ENCODE data around the gene WASF3.

The WASF3 gene

GRCh38 chr13:26686285-26686684 lies 128.8 kb downstream of the WASF3 start:
- DNase-seq, result no peak

DNA sequence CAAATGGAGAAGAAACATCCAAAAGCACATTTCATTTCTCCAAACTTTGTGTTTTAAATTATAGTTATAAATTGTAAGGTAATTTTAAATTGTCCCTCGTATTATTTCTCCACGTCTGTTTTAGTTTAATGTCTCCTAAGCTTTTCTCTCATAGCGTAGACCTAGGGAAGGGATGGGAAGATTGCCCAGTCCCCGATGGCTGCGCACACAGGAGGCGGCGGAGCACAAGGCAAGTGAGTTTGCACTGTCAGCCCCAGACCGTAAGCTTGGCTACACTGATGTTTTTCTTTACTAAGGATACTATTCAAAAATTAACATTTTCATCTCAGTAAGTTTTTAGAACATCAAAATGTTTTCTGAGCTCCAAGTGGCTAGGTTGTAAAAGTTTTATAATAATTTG lies 130.8 kb downstream of the WASF3 start:
- DNase-seq, result no peak

DNA sequence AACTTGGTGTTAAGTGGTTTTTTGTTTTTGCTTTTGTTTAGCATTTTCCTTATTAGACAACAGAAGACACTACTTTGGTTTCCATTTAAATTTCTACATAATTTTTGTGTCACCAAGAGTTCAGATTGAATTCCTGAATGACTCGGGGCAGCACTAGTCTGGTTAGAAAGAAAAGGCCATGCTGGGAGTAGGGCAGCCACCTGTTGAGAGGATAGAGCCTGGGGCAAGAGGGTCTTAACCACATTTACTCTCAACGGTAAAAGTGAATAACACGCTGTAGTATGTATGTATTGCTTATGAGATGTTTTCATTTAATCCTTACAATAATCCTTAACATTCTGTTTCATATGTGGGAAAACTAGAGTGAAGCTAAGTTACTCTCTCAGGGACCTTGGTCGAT lies 131.5 kb downstream of the WASF3 start:
- no peak for DNase-seq

DNA sequence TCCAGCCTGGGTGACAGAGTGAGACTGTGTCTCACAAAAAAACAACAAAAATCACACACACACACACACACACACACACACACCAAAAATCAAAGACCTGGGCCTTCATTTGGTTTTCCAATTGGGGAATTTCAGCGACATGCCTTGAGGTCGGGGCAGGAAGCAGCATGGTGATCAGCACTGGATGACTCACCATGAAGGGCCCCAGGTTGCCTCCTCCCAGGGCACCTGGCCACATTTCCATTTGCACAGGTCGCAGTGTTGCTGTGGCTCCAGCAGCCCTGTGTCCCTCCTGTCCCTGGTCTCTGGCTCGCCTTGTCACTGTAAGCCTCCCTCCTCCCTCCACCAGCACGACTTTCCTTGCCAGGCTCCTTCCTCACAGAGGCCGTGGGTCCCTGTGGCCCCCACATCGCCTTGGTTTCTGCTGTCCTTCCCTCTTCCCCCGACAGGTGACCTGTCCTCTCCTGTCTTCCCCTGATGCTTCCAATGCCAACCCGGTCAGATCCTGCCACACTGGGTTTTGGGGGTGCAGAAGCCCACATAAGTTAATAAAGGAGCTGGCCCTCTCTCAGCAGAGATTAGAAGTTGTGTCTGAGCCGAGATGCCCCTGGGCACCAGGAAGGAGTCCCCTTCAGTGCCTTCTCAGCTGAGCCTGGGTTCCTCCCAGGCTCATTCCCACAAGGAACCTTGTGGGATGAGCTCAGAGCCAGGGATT lies 136.4 kb downstream of the WASF3 start:
- DNase-seq, result no peak

DNA sequence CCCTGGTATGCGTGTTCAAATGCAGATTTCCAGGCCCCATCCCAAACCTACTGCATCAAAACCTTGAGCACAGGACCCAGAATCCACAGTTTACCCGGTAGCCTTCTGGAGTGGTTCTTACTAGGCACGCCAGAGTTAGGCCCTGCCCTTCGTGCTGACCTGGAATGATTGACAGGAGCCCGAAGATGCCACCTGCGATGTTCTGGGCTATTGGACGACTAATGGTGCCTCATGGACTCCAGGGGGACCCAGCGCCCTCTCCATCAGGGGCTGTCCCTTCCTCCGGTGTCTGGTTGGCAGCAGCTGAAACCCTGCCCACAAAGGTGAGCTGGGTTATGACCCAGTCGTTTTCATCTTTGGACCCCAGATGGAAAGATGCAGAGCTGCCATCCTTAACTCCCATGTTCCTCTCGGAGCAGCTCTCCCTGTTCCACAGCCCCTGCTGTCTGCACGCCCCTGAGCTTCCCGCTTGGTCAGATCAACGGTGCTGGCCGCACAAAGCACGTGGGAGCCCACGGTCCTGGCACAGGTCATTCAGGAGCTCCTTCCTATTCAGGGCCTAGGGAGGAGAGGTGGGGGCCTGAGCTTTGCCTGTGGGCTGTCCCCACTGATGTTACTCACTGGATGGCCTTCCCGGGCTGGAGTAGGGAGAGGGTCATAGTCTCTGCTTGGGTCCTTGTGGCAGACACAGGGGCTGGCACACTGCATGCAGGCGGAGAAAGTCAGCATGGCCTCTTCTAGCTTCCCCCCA lies 137.3 kb downstream of the WASF3 start:
- DNase-seq, result no peak

DNA sequence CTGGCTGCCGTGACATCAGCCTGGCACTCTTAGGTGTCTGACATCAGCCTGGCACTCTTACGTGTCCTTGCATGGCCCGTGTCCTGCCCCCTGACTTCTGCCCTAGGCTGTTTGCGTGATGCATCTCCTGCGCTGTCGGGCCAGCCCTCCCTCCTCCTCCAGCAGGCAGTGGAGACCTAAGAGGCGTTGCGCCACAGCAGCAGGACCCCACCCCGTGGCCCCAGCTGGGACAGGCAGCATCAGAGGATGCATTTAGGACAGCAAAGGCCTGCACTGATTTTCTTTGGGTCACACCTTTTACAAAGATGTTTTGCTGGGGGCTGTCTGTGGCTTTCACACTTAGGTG lies 137.8 kb downstream of the WASF3 start:
- DNase-seq, result no peak

DNA sequence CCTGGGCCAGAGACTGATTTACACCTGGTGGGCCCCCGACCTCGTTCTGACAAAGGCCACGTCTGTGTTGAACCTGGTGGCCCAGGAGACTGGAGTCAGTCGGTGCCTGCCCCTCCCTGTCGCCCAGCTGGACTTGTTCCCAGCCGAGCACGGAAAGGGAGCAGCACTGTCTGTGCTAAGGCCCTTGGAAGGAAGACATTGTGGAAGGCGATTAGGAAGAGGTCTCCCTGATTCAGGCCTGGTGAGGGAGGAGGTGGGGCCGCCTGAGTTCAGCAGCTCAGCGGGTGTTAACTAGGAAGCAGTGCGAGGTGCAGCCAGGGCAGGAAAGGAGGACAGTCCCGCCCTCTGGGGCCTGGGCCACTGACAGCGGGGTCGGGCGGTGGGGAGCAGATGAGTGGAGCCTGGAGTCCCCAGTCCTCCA lies 138.4 kb downstream of the WASF3 start:
- DNase-seq, result no peak

- DNase-seq, result no peak
Measured at GRCh38 chr13:26697069-26697955, 139.8 kb downstream of the WASF3 start.

- peak; percentile 45 to 85 for DNase-seq
Measured at GRCh38 chr13:26698392-26699196, 141.1 kb downstream of the WASF3 start.

- no peak for DNase-seq
Measured at GRCh38 chr13:26699197-26699490, 141.7 kb downstream of the WASF3 start.

GRCh38 chr13:26705536-26705935 lies 148.1 kb downstream of the WASF3 start:
- DNase-seq, result no peak

DNA sequence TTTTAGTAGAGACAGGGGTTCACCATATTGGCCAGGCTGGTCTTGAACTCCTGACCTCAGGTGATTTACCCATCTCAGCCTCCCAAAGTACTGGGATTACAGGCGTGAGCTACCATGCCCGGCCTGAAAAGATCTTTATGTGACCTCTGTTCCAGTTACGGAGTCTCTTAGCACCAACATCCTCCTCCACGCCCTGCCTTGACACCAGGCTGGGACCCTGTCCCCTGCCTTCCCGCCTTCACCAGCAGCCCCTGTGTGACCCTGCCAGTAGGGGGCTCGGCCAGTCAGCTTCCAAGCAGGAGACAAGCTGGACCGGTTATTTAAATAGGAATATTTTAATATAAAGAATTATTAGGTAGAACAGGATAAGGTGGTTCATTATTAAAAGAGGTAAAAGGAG lies 148.9 kb downstream of the WASF3 start:
- no peak for DNase-seq

- peak; percentile 48 to 83 for DNase-seq
Measured at GRCh38 chr13:26707122-26708006, 149.9 kb downstream of the WASF3 start.

GRCh38 chr13:26708007-26708297 lies 150.5 kb downstream of the WASF3 start:
- no peak for DNase-seq

GRCh38 chr13:26709461-26709860 lies 152.0 kb downstream of the WASF3 start:
- DNase-seq, result no peak

DNA sequence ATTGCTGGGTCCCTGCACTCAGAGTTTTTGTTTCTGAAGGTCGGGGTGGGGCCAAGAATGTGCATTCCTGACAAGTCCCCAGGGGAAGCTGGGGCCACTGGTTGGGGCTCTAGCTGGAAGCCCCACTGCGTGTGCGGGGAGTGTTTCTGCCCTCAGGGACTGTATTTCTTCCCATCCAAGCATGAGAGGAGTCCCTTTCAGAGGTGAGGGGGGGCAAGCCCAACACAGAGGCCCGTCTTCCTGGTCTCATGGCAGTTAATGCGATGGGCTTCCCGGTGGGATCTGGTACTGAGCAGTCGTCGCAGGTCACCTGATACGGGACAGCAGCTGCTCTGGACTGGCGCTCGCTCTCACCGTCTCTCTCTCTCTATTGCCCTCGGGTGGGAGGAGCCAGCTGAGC lies 152.7 kb downstream of the WASF3 start:
- DNase-seq, result no peak

DNA sequence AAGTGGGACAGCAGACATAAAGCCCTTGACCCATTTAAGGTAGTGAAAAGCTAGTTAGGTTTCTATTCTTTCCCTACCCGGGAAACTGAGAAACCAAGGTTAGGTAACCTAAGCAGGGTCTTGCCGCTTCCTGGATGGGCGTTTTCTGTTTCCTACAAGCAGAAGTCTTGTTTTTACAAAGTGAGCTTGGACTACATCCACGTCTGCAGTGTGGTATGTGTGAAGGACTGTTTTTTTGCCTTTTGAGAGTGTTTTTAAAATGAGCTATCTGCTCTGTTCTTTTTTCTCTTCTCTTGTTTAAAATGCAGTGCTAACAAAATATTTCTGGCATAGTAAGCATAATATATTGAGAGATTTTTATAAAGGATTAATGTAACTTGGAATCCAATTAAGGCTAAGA lies 153.7 kb downstream of the WASF3 start:
- DNase-seq, result no peak

GRCh38 chr13:26713341-26713740 lies 155.9 kb downstream of the WASF3 start:
- no peak for DNase-seq

GRCh38 chr13:26716984-26717383 lies 159.5 kb downstream of the WASF3 start:
- peak; percentile 34 to 79 for DNase-seq

GRCh38 chr13:26718146-26718545 lies 160.7 kb downstream of the WASF3 start:
- DNase-seq, result no peak

- DNase-seq, result no peak
Measured at GRCh38 chr13:26718872-26719271, 161.4 kb downstream of the WASF3 start.

GRCh38 chr13:26719356-26719945 lies 162.0 kb downstream of the WASF3 start:
- DNase-seq, result peak in 1 of 2 experiments; percentile 65
